Measurements from ENCODE around the gene CUTA.

Gene CUTA

DNA sequence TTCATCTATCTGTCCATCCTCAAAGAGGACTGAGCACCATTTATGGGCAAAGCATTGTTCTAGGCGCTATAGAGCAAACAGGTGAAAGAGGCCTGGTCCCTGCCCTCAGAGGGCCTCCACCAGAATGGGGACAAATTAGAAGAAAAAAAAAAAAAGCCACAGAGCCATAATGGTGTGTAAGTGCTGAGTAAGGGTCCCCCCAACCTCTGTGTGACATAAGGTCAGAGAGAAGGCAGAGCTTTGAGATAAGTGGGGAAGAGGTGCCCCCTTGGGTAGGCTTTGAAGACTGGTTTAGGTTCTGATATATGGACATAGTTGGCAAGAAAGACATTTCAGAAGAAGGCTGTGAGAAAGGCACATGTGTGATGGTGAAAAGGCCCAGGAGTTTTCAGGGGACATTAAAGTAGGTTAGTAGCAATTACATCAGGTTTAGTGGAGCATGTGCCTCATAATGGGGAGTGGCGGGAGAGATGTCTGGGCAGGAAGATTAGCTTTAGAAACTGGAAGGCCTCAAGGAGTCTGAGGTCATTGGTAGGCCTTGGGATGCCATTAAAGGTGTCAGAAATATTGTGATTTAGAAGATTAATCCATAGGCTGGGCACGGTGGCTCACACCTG is 21.2 kb upstream of the CUTA start:
- DNase-seq (ENCODE audit: low read depth), result no peak

DNA sequence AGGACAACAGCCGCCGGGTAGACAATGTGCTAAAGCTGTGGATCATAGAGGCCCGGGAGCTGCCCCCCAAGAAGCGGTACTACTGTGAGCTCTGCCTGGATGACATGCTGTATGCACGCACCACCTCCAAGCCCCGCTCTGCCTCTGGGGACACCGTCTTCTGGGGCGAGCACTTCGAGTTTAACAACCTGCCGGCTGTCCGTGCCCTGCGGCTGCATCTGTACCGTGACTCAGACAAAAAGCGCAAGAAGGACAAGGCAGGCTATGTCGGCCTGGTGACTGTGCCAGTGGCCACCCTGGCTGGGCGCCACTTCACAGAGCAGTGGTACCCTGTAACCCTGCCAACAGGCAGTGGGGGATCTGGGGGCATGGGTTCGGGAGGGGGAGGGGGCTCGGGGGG is 19.8 kb upstream of the CUTA start:
- DNase-seq (ENCODE audit: low read depth), result no peak

DNA sequence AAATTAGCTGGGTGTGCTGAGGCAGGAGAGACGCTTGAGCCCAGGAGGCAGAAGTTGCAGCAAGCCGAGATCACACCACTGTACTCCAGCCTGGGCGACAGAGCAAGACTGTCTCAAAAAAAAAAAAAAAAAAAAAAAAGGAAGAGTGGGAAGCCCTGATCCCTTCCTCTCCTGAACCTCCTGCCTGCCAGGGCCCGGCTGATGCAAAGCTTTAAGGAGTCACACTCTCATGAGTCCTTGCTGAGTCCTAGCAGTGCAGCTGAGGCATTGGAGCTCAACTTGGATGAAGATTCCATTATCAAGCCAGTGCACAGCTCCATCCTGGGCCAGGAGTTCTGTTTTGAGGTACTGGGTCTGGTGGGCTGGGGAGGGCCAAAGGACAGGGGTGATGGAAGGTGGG is 17.1 kb upstream of the CUTA start:
- DNase-seq (ENCODE audit: low read depth), result no peak

DNA sequence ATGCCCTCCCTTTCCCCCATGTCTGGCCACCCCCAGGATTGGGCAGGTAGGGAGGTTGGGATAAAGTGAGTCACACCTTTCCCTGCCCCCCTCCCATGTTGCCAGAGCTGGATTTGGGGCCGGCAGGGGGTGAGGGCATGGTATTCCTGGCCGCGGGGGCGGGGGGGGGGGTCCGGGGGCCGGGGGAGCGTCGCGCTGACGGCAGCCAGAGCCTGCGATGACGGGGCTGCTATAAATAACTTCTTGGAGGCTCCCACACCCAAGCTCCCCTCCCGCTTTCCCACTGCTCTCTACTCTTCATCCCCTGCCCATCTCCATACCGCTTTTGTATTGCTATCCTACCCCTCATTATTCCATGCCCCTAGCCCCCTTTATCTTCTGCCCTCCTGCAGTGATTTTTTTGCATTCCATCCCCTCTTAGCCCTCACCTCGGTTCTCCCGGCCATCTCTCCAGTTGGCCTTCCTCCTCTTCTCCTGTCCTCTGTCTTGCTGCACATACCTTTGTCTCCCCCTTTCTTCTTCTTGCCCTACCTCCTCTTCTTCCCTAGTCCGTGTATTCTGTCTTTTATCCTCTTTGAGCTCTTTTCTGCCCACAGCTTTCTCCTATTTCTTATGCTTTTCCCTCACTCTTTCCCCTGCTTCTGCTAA is 15.8 kb upstream of the CUTA start:
- DNase-seq (ENCODE audit: low read depth), result no peak

DNA sequence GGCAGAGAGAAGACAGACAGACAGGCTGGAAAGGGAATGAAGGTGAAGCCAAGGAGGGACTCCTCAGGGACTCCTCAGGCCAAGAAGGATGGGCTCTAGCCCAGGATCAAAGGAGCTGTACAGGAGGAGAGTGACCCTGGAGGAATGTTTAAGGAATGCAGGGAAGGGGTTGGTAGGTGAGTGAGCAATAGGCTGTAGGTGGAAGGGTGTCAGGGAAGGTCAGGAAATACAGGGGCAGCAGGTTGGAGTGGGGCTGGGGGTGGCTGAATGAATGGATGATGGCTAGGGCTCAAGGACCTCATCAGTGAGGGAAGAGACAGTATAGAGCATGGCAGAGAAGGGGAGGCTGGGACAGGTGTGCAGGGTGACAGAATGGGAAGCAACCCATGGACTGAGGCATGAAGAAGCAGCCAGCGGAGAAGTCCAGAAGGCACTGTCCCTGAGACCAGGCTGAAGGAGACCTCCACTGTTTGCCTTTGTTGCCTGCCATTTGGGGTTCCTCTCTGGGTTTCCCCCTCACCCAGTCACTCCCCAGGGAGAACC is 15.2 kb upstream of the CUTA start:
- DNase-seq (ENCODE audit: low read depth), result no peak

DNA sequence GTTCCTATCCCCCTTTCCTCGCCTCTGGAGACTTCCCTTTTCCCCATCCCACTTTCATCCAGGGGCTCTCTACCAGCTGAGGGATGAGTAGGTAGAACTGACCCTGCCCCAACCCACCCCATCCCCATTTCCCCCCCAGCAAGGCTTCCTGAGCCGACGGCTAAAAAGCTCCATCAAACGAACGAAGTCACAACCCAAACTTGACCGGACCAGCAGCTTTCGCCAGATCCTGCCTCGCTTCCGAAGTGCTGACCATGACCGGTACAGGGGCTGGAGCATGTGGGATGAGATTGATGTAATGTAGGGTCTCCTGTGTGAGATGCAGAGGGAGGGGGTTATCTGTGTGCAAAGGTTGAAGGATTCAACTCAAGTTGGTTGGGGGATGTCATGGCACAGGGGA is 14.6 kb upstream of the CUTA start:
- no peak for DNase-seq (ENCODE audit: low read depth)

DNA sequence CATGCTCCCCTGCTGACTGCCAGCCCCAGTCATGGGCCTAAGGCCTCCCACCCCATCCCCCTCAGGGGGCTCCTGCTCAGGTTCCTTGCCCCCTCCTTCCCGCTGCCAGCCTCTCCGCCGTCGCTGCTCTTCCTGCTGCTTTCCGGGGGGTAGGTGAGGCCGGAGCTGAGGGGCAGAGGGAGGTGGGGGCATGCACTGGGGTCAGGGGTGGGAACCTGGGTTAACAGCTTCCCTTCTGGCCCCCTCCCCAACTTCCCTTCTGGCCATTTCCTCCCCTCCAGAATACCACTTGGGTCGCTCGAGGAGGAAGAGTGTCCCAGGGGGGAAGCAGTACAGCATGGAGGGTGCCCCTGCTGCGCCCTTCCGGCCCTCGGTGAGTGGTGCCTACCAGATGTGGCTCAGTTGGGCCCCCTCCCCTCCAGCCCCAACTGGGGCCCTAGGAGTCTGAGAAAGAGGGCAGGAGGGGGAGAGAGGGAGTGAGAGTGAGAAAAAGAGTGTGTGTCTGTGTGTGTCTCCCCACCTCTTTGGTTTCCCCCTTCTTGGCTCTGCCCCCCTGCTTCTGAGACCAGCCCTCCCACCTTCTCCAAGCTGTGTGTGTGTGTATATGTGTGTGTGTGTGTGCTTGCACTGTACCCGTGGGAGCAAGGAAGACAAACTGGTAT is 14.1 kb upstream of the CUTA start:
- no peak for DNase-seq (ENCODE audit: low read depth)

DNA sequence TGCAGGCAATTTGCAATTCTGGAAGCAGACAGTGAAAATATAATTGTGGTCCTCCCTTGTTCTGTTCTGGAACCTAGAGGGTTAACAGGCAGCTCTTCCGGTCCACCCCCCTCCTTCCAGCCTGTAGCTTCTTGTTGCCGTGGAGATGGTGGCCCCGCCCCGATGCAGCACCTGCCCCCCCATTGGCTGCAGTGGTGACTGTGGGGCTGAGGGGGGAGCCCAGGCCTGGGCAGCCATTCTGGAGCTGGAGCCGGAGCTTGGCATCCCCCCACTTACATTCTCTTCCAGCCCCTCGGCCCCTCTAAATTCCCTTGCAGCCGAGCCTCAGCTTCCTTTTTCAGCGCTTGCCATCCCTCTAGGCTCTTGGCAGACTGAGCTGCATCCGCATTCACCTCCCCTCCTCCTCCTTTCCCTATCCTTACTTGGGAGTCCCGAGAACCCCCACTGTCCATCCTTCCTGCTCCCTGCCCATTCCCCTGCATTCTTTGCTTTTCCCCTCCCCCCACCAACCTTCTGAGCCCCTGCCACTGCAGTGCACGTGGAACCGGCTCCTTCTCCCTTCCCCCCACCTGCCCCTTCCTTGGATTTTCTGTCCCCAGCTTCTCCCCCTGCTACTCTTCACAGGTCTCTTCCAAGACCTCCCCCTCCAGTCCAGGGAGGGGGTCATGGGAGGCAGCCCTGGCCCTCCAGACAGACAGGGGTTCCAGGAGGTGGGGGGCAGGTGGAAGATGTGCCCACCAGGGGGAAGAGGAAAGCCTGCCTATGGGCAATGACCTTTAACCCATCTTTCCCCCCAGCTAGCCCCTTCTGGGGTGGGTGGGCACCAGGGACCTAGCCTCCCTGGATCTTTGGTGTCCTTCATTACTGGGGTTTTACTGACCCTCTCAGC is 13.3 kb upstream of the CUTA start:
- DNase-seq (ENCODE audit: low read depth), result no peak

DNA sequence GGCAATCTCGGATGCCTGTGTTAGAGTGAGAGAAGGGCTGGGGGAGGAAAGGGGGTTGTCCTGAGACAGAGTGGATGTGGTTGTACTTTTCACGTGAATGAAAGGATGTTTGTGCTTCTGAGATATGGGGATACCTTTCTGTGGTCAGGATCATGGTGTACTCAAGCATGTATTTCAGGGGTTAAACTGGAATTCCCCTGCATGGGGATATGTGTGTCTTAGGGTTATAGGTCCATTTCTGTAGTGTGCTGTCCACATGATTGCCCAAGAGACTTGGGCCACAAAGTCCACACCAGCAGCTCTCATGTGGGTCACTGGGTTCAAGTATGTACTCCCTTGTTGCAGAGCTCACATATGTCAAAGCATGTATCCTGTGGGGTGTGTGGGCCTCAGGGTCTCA is 12.4 kb upstream of the CUTA start:
- DNase-seq (ENCODE audit: low read depth), result no peak

DNA sequence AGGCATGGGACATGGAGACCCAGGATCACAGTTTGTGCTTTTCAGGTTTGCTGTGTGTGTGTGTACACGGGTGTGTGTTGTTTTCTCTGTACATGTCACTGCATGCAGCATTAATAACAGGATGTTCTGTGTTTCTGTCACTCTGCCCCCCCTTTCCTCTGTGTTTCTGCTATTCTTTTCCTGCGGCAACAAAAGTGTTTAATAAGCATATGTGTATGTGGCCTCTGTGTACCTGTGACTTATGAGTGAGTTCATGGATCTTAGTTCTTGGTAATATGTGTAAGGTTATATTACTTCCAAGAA is 11.8 kb upstream of the CUTA start:
- DNase-seq (ENCODE audit: low read depth), result no peak

DNA sequence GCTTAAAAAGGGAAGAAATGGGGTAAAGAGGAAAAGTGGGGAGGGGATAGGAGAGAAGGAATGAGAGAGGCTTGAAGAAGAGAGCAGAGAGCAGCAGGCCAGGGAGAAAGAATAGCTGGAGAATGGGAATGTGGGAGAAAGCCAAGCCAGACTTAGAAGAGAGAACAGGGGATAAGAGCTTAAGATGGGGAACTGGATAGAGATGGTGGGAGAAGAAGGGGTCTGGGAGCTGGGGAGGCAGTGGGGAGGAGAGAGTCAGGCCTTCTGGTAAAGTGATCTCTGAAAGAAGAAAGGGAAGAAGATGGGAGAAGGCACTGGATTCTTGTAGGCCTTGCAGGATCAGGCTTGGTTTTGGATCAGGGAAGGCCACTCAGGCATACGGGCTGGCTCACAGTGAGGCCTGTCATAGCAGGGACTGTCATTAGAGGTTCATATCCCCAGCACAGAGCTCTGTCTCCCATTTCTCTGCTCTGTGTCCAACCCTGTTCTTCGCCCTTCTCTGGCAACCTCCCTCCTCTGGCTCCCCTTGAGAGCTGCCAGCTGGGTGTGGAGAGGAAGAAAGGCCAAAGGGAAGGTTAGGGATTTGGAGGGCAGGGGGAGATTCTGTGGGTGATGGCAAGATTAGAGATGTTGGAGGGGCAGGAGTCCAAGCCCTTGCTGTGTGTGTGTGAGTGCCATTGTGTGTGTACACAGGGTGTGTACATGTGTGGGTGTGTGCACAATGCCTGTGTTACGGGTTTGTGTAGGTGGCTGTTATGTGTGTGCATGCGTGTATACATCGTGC is 11.3 kb upstream of the CUTA start:
- no peak for DNase-seq (ENCODE audit: low read depth)

DNA sequence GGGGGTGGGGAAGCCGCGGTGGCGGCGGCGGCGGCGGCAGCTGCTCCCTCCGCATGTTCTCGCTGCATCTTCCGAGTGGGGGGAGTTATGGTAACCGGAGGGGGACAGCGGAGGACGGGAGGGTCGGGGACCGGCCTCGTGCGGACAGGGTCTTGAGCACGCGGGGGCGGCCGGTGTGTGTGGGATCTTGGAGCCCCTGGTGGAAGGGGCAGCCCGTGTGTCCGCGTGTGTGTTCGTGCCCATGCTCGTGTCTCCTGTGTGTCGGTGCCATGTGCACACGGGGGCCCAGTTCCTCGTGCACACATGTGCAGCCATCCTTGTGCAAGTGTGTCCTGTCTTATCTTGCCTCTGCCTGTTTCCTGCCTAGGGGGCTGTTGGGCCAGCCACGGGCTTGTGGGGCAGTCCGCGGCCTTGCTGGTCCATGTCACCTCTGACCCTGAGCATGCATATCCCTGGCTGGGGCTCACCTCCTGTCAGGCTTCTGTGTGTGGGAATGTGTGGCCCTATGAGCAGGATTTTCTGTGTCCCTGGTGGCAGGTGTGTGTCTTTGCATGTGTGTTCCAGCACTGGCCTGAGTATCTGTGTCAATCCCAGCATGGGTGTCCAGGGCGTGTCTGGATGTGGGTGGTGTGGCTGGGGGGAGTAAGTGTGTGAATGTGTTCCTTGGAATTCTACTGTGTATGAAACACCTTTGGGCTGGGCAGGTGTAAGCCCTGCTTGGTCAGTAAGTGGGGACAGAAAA is 10.5 kb upstream of the CUTA start:
- no peak for DNase-seq (ENCODE audit: low read depth)

DNA sequence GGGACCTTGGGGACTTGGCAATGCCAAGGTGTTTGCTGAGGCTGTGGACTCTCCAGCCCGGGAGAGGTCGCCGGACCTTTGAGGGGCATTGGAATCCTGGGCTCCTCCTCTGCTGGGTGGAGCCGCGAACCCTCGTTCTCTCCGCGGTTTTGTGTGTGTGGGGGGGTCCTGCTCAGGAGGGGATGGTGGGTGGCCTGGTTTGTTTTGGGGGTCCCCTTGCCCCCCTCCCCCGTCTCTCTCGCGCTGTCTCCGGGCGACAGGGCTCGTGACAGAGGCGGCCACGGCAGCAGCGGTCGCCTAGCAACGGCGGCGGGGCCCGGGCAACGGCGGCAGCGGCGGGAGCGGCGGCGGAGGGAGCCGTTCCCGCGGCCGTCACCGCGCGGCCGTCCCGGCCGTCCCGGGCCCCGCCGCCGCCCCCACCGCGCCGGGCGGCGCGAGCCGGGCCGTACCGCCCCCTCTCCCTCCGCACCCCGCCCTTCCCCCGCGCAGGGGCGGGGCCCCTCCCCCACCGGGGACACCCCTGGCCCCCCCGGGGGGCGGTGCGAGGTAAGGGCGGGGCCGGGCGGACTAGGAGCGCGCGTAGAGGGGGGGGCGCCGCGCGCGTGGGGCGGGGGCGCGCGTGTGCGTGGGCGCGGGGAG is 9.8 kb upstream of the CUTA start:
- no peak for DNase-seq (ENCODE audit: low read depth)

DNA sequence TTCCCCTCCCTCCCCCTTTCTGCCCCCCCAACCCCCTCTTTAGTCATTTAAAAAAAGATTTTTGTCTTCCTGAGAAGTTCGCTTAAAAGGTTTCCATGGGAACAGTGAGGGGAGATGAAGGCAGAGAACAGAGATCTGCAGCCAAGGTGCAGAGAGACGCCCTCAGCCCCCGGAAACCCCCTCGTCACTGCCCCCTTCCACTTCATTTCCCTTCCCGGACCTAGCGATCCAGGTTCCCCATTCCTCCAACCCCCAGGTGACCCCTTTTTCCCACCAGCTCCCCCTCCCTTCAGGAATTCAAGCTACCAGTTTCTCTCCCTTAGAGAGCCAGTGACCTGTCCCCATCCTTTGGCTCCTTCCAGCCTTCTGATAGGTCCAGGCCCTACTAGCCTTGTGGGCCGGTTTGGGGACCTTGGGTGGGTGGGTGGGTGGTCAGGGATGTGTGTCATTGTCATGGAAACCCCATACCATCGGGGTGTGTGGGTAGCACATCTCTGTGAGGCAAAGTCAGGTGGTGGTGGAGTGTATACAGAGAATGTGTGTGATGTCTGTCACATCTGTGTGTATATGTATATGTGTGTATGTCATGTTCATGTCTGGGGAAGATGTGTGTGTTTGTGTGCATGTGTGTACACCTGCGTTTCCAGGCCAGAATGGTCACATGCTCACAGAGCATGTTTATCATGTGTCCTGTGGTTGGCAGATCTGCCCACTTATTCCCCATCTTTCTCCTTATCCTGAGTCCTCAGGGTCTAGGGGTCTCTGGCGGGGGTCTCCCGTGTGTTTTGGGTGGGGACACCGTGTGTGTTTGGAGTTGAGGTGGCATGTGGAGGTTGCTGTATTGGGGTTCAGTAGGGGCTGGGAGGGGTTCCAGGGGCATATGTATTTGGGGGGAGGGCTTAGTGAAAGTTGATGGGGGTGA is 8.9 kb upstream of the CUTA start:
- no peak for DNase-seq (ENCODE audit: low read depth)

DNA sequence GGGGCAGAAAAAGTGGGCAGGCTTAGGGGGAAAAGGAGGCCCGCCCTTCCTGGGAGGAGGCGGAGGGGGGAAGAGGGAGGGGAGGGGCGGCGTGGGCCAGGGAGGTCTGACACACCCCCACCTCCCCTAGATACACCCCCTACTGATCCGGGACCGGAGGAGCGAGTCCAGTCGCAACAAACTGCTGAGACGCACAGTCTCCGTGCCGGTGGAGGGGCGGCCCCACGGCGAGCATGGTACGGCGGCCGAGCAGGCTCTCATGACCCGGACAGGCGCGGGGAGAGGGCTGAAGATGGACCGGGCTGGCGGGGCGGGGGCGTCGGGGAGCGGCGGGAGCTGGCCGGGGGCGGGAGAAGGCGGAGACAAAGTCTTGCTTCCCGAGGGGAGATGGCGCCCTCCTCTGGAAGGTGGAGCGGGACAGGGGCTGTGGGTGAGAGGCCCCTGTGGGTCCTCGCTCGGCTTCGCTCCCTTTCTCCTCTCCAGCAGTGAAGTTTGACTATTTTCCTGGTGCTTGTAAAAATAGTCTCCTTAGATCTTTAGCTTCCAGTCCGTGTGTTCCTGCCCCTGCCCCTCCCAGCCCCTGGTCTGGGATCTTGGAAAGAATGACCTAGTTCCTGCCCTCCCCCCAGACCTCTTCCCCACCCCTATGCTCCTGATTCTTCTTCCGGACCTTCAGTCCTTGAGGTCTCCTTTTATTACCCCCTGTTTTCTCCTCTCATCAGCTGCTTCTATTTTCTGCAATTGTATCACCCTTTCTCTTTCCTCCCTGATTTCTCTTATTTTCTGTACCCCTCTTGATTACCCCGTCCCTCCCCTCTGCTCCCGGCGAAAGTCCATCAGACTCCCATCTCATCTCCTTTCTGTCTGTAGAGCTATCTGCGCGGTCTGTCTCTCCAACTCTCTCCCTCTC is 8.0 kb upstream of the CUTA start:
- no peak for DNase-seq (ENCODE audit: low read depth)

DNA sequence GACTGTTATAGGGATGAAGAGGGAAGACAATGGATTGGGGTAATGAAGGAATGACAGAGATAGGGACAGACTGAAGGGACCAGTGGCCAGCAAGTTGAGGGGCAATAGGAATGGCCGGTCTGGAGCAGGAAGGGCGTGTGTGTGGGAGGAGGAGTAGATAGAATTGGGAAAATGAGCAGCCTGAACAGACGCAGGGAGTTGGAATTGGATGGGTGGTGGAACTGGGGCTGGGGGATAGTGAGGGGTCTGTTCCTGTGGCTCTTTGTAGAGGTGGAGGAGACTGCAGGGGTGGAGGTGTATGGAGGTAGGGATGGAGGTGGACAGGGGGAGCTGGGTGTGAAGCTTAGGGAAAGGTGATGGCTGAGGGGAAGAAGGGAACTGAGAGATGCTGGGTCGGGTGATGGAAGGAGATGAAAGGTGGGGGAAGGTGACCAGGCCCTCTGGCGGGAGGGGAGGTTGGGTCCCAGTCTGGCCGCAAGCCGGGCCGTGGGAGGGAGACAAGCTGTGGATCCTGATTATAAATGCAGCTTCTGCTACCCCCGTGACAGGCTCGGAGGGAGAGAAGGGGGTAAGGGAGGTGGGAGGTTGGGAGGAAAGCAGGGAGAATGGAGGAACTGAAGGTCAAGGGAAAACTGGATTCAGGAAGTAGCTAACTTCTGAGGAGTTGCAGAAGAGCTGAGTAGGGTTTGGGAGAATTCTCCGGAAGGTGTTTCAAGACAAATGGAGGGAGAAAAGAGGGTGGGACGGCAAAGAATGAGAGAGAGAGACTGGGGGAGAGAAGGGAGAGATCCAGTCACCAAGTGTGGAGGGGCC is 7.2 kb upstream of the CUTA start:
- DNase-seq (ENCODE audit: low read depth), result no peak

DNA sequence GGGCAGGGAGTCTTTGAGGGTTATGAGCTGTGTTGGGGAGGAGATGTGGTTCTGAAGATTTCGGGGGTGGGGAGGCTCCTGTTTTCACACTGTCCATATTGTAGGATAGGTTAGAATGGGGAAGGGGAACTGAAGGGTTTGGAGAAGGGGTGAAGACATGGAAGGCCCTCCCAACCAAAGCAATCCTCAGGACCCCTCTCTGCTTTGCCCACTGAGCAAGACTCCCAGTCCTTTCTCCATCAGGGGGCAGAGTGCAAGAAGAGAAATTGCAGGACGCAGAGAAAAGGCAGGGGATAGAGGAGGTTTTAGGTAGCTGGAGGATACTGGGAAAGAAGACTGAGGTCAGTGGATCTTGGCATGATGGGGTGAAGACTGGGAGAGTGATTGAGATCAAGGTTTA is 5.9 kb upstream of the CUTA start:
- no peak for DNase-seq (ENCODE audit: low read depth)

DNA sequence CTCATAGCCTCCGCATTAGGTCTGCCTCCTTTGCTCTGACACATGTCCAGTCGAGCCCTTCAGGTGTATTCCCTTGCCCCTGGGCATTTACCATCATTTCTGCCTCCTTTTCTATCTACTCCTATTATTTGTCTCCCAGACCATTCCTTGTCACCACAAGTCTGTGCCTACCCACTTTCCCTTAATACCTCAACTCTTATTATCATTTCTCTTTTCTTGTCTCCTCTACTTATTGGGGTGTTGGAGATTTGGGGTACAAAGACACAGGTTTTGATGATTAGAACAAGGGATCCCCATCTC is 3.4 kb upstream of the CUTA start:
- DNase-seq (ENCODE audit: low read depth), result no peak

Measured in non-pigmented ciliary epithelial cell (primary cell).